Ureter (tissue), 1 donor: ENCODE measurements around the gene CHRM2. TPM values are rescaled to one million over a fixed set of nuclear protein-coding genes. Genes with fewer than 3 reads are reported as not detected.

Source experiments
- DNase-seq: peaks from one replicate; pipeline ENCODE4 v3.0.0-alpha.2; 2020; ENCODE audit warnings: low spot score
- total RNA-seq: library from RNA; stranded (reverse); gene quantifications from one replicate; pipeline ENCODE4 v1.2.4, GENCODE V29; 2023
- donor health status: DM: yes; HTN: yes; CAD: no.

The CHRM2 gene
- total RNA-seq, 1 donor from 2014 or later, result 0.81 TPM

DNA sequence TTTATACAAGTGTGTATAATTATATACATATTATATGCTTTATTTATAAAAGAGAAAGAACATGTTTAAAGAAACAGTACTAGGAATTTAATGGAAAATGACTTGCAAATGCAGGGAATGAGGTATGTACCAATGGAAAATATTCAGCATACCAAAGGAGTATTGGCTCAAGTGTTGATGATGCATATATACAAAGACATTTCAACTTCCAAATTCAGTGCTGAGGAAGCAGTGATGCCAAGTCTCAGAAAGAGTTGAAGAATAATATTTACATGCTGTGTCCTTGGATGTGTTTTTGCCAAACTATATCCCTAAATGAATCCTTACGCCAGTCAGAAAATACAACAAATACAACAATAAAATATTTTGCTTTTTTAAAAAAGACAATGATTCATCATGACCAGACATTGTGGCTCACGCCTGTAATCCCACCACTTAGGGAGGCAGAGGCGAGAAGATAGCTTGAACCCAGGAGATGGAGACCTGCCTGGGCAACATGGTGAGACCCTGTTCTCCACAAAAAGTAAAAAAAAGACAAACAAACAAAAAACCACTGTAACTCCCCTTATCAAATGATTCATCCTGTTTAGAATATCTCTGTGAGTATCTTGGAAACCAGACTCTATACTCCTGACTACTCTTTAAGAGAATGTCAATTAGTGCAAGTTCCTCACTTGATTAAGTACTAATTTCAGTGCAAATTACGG lies 157.2 kb downstream of the CHRM2 start:
- DNase-seq, result no peak

GRCh38 chr7:137026176-137026500 lies 157.7 kb downstream of the CHRM2 start:
- DNase-seq, result no peak

- DNase-seq, result no peak
Observed at GRCh38 chr7:137032436-137032835, 164.0 kb downstream of the CHRM2 start.

GRCh38 chr7:137036768-137037167 lies 168.3 kb downstream of the CHRM2 start:
- no peak for DNase-seq

DNA sequence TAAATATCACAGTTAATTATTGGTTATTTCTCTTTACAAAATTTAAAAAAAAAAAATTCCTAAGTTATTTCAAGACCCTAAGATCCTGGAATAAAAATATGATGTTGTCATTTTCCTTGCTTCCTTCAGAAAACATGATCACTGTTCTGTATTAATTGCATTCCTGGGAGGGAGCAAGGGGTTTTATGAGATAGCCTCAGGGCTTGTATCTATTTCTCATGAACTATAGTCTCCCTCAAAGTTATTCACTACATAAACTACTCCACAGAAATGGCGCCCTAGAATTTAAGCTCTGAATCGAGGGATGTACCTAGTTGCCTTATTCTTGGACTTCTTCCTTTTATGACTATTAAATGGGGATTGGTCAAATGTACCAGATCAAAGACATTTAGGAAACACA lies 170.3 kb downstream of the CHRM2 start:
- DNase-seq, result no peak

DNA sequence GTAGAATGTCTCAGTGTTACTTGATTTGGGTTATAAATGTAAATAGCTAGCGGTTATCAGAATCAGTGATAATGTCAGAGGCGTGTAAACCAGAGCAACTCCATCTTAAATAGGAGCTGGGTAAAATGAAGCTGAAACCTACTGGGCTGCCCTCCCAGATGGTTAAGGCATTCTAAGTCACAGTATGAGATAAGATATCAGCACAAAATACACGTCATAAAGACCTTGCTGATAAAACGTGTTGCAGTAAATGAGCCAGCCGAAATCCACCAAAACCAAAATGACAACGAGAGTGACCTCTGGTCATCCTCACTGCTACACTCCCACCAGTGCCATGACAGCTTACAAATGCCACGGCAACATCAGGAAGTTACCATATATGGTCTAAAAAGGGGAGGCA lies 172.3 kb downstream of the CHRM2 start:
- no peak for DNase-seq

DNA sequence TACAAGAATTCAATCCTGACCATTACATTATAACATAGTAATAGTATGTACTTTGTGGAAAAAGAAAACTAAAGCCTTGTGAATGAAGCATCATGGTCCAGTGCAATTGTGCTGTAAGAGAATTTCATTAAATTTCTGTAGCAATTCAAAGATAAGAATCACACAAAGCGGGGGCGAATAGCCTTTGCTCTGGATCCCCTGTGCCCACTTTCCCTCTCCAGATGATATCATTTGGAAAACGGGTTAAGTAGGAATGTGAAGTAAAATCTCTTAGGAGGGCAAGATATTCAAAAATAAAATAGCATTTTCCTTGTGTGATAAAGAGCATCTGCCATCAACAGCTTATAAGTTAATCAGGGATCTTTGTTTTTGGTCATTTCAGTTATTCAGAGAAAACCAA lies 177.1 kb downstream of the CHRM2 start:
- no peak for DNase-seq

DNA sequence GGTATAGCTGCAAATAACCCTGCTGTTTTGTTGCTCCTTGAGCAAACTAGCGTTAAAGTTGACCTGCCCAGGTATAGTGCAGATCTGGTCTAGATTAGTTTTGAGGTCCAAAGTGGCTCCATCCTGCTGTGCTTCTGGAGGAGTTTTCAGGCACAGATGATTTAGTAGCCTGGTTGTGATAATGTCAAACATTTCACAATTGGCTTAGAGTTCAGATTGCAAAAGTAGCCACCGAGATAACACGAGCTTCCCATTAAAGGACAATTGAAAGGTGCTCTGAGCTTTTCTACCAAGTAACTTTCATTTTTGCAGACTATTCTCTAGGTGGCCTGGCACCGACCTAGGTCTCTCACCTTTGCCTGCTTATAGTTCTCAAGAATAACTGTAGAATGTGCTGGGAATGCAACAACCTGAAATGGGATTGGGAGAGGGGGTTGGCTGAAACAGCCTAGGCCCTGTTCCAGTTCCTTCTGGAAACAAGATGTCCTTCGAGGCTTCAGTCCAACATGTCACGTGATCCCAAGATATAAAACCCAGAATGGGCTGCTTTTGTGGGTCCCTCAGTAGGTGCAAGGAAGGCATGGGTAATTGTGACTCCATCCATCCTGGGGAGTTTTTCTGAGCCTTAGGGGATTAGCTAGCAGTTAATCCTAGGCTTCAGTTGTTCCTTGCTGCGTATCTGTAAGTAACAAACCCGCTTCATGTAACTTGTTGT lies 201.0 kb downstream of the CHRM2 start:
- no peak for DNase-seq
